ENCODE data around the gene TRPV5. TPM values are rescaled to one million over a fixed set of nuclear protein-coding genes. Genes with fewer than 3 reads are reported as not detected.

Gene TRPV5
- total RNA-seq, 6 donors from 2014 or later: not detected

GRCh38 chr7:142919656-142920055, 13.9 kb downstream of the TRPV5 start:
- DNase-seq: no peak

GRCh38 chr7:142918901-142919300, 14.6 kb downstream of the TRPV5 start:
- ATAC-seq (ENCODE audit: low FRiP score in 2 of 2): no peak
- DNase-seq: no peak
- 79 to 89% methylated on average over 1 to 2 of the region's 2 CpGs for WGBS, 2 donors
- no peaks in the 10 kb centered on the region for H3K4me1 ChIP-seq
- TF ChIP-seq POLR2A (IDR thresholded peaks at IDR 0.05) (no peak), EP300 (IDR thresholded peaks at IDR 0.05) (no peak), POLR2AphosphoS5 (IDR thresholded peaks at IDR 0.05) (no peak), CTCF (IDR thresholded peaks at IDR 0.05) (no peak)
- no peak overlapping the region for H3K27ac ChIP-seq
- no peak overlapping the region for H3K4me3 ChIP-seq
- no peaks in the 10 kb centered on the region for H3K36me3 ChIP-seq
- no peaks in the 10 kb centered on the region for H3K27me3 ChIP-seq
- no peaks in the 10 kb centered on the region for H3K9me3 ChIP-seq

More at GRCh38 chr7:142919656-142920055, 13.9 kb downstream of the TRPV5 start:
- H3K36me3 ChIP-seq: no peaks in the 10 kb centered on the region
- no peaks in the 10 kb centered on the region for H3K4me1 ChIP-seq
- no peak overlapping the region for H3K4me3 ChIP-seq
- H3K27ac ChIP-seq: no peak overlapping the region
- no peak for TF ChIP-seq CTCF (IDR thresholded peaks at IDR 0.05)
- TF ChIP-seq EP300 (IDR thresholded peaks at IDR 0.05): no peak
- TF ChIP-seq POLR2AphosphoS5 (IDR thresholded peaks at IDR 0.05): no peak
- TF ChIP-seq POLR2A (IDR thresholded peaks at IDR 0.05): no peak
- WGBS, 2 donors: 92 to 97% methylated on average over 3 of the region's 3 CpGs
- no peak for ATAC-seq (ENCODE audit: low FRiP score in 2 of 2)
- H3K9me3 ChIP-seq: no peaks in the 10 kb centered on the region
- H3K27me3 ChIP-seq: no peaks in the 10 kb centered on the region

GRCh38 chr7:142917447-142917846, 16.1 kb downstream of the TRPV5 start:
- WGBS, 2 donors: 78 to 81% methylated on average over 3 of the region's 3 CpGs
- Histone ChIP-seq H3K27ac (no peak overlapping the region), H3K36me3 (no peaks in the 10 kb centered on the region), H3K9me3 (no peaks in the 10 kb centered on the region), H3K27me3 (no peaks in the 10 kb centered on the region), H3K4me3 (no peak overlapping the region), H3K4me1 (no peaks in the 10 kb centered on the region)
- no peak for ATAC-seq (ENCODE audit: low FRiP score in 2 of 2)
- no peak for DNase-seq
- TF ChIP-seq CTCF (IDR thresholded peaks at IDR 0.05) (no peak), POLR2AphosphoS5 (IDR thresholded peaks at IDR 0.05) (no peak), EP300 (IDR thresholded peaks at IDR 0.05) (no peak), POLR2A (IDR thresholded peaks at IDR 0.05) (no peak)

- 69 to 70% methylated on average over 2 of the region's 2 CpGs for WGBS, 2 donors
- no peaks in the 10 kb centered on the region for H3K36me3 ChIP-seq
- TF ChIP-seq POLR2A (IDR thresholded peaks at IDR 0.05): no peak
- TF ChIP-seq EP300 (IDR thresholded peaks at IDR 0.05): no peak
- no peak for TF ChIP-seq POLR2AphosphoS5 (IDR thresholded peaks at IDR 0.05)
- no peak for TF ChIP-seq CTCF (IDR thresholded peaks at IDR 0.05)
- no peaks in the 10 kb centered on the region for H3K9me3 ChIP-seq
- DNase-seq (no peak), ATAC-seq (ENCODE audit: low FRiP score in 2 of 2) (no peak)
- H3K4me3 ChIP-seq: no peak overlapping the region
- no peaks in the 10 kb centered on the region for H3K27me3 ChIP-seq
- H3K27ac ChIP-seq: no peak overlapping the region
- H3K4me1 ChIP-seq: no peaks in the 10 kb centered on the region
Observed at GRCh38 chr7:142916508-142916907, 17.0 kb downstream of the TRPV5 start.

- no peak for TF ChIP-seq POLR2A (IDR thresholded peaks at IDR 0.05)
- no peak for TF ChIP-seq EP300 (IDR thresholded peaks at IDR 0.05)
- TF ChIP-seq CTCF (IDR thresholded peaks at IDR 0.05): no peak
- no peak for TF ChIP-seq POLR2AphosphoS5 (IDR thresholded peaks at IDR 0.05)
- Histone ChIP-seq H3K36me3 (no peaks in the 10 kb centered on the region), H3K27ac (no peak overlapping the region), H3K9me3 (no peaks in the 10 kb centered on the region), H3K4me1 (peaks cover 0 to 3% (median 0%) of the 10 kb centered on the region in 4 donors), H3K27me3 (no peaks in the 10 kb centered on the region), H3K4me3 (no peak overlapping the region)
- DNase-seq: no peak
- WGBS, 2 donors: 86 to 88% methylated on average over 8 of the region's 8 CpGs
- no peak for ATAC-seq (ENCODE audit: low FRiP score in 2 of 2)
Observed at GRCh38 chr7:142915315-142915714, 18.2 kb downstream of the TRPV5 start.

Data from upper lobe of left lung (tissue), 6 donors.